Nucleus accumbens (tissue), 56 donors: ENCODE results near the gene ABCA4.
"Not testable (repeated sequence)": the region's sequence is repeated elsewhere in the genome, so short reads cannot be mapped to it uniquely, and the experiment has no call there.

Experiments used
- DNase-seq, 56 donors: peaks; one replicate each; lab custom pipeline; 2025; lab: John Stamatoyannopoulos, UW

Gene ABCA4

GRCh38 chr1:93961906-93962305, 159.0 kb downstream of the ABCA4 start:
- DNase-seq, result no peak

DNA sequence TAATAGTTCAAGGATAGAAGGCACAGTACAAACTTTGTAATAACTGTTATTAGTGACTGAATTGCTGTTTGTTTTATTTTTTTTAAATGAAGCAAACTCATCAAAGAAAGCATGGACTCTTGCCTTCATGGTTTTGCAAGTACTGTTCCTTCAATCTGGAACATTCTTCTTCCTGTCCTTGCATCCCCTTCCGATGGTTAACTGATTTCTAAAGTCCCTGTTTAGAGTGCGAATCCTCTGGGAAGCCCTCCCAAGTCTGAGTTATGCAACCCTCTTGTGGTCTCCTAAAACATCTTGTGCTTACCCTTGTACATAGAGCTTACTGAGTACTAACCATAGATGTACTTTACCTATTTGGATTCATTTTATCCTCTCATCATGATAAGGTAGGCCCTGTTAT, 159.5 kb downstream of the ABCA4 start:
- no peak for DNase-seq

- no peak for DNase-seq
Measured at GRCh38 chr1:93960641-93961147, 160.3 kb downstream of the ABCA4 start.

DNA sequence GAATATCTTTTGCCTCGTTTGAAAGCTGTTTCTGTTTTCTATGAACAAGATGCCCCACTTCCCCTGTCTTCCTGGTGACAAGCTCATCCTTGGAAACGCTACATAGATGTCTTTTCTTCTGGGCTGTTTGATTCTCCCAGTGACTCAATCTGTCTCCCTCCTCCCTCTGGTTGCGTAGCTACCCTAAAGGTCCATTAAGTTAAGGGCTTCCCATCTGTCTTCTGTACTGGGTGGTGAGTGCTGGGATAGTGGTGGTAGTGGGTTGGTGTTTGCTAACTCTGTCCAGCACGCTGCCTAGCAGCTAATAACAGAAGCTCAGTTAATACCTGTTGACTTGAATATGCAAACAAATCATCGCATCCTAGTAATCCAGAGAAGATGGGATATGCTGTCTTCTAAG, 161.5 kb downstream of the ABCA4 start:
- DNase-seq, result no peak

GRCh38 chr1:93958726-93959100, 162.2 kb downstream of the ABCA4 start:
- DNase-seq, result no peak

DNA sequence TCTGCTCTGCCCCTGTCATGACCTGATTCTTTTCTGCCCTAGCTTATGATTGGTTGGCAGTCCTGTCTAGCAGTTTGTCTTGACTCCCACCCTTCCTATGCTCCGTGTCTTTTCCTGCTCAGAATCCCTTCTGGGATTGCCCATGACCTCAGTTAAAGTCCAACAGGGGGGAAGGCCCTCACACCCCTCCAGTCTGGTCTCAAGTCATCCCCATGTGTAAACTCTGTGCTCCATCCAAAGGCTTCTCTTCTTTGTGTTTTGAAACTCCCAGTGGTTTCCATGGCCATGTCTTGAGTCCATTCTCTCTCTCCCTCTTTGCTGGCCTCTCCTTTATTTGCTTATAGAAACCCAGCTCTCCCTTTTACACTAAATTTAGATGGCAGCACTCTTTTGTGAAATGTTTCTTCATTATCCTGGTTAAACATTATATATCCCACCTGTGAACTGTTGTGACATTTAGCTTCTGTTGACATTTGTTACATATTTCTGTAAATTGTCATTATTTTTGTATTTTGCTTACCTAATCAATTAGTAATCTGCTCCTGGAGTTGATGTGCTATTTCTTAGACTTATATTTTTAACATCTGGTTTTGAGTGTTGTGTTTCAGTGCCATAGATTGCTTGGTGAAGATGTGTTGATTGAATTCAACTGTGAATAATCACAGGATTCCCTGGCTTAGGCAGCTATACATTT, 162.8 kb downstream of the ABCA4 start:
- DNase-seq, result no peak

- DNase-seq, result no peak
Measured at GRCh38 chr1:93955765-93956164, 165.2 kb downstream of the ABCA4 start.

DNA sequence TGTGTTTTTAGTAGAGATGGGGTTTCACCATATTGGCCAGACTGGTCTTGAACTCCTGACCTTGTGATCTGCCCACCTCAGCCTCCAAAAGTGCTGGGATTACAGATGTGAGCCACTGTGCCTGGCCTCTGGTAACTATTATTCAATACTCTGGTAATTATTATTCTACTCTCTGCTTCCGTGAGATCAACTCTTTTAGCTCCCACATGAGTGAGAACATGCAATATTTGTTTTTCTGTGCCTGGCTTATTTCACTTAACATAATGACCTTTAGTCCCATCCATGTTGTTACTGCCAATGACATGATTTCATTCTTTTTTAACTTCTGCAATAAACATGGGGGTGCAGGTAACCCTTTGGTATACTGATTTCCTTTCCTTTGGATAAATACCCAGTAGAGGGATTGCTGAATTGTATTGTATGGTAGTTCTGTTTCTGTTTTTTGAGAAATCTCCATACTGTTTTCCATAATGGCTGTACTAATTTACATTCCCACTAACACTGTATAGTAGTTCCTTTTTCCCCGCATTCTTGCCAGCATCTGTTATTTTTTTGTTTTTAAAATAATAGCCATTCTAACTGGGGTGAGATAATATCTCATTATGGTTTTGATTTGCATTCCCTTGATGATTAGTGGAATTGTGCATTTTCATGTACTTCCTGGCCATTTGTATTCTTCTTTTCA, 173.8 kb downstream of the ABCA4 start:
- not testable (repeated sequence) for DNase-seq
